ENCODE results near the gene RASL10A.

Gene RASL10A

DNA sequence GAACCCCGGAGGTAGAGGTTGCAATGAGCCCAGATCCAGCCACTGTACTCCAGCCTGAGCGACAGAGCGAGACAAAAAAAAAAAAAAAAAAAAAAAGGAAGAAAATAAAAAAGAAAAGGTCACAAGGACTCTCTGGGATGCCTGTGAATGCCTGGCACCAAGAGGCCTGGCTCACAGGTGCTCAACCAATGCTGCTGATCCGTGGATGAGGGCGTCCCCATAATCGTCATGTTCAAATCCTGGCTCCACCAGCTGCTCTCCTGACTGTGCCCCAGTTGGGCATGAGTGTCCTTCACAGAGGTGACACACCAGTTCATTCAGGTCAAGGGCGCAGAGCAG is 9.7 kb downstream of the RASL10A start:
- no peak for DNase-seq (ENCODE audit: low spot score)

- no peak for DNase-seq (ENCODE audit: low spot score)
Measured at GRCh38 chr22:29302681-29303465, 12.6 kb downstream of the RASL10A start.

DNA sequence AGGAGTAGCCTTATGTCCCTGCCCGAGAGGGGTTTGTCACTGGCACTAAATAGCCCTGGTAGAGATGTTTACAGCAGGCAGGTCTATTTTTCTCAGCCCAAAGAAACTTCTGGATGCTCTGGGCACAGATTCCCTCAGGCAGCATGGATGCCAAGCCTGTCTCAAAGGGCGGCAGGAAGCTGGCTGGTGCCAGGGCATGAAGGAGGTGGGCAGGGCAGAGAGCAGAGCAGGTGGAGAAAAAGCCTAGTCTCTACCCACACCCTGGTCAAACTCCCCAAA is 13.2 kb downstream of the RASL10A start:
- no peak for DNase-seq (ENCODE audit: low spot score)

DNA sequence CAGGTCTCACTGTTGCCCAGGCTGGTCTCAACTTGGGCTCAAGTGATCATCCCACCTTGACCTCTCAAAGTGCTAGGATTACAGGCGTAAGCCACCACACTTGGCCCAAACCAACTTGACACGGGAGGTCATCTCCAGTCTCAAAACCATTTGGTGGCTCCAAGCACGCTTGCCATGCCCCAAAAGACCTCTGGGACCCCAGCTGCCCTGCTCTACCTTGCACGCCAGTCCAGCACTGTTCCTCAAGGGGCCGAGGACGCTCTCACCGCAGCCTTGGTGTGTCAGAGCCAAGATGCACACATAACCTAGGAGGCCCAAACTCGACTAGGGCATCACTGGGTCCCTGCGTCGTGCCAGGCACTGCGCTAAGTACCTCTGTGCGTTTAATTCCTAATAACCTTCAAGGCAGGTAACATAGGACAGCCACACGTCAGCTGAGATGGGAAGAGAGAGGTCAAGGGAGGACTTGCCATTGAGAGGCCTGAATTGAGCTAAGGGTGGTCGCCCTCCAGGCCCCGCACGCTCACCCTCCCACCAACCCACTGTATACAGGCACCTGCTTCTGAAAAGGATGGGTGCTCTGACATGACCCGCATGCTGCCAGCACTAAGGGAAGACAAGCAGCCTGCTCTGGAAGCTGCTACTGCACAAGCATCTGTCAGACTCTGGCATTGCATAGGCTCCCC is 13.6 kb downstream of the RASL10A start:
- no peak for DNase-seq (ENCODE audit: low spot score)

GRCh38 chr22:29300807-29301601 is 14.5 kb downstream of the RASL10A start:
- no peak for DNase-seq (ENCODE audit: low spot score)

- no peak for DNase-seq (ENCODE audit: low spot score)
Measured at GRCh38 chr22:29300467-29300806, 15.1 kb downstream of the RASL10A start.

- DNase-seq (ENCODE audit: low spot score) = no peak
Measured at GRCh38 chr22:29299136-29299900, 16.2 kb downstream of the RASL10A start.

GRCh38 chr22:29298641-29299040 is 16.9 kb downstream of the RASL10A start:
- DNase-seq (ENCODE audit: low spot score) = no peak

GRCh38 chr22:29292379-29292778 is 23.1 kb downstream of the RASL10A start:
- no peak for DNase-seq (ENCODE audit: low spot score)

- DNase-seq (ENCODE audit: low spot score) = no peak
Measured at GRCh38 chr22:29291215-29291614, 24.3 kb downstream of the RASL10A start.

DNA sequence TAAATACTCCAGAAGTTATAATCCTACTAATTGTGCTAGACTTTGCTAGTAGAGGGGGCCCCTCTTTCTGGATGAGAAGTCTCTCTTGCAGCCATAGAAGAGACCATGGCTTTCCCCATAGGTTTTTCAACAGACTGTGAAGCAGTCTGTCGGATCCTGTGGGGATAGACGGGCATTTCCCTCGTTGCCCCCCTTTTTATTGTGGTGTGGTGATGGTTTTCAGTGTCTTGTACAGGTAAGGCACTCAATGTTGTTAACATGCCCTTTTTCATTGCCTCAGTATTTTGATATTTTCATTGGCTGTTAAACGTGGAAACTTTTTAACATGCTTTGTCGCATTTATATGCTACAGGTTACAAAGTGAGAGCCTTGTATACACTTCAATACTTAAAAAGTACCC is 25.4 kb downstream of the RASL10A start:
- DNase-seq (ENCODE audit: low spot score) = no peak

DNA sequence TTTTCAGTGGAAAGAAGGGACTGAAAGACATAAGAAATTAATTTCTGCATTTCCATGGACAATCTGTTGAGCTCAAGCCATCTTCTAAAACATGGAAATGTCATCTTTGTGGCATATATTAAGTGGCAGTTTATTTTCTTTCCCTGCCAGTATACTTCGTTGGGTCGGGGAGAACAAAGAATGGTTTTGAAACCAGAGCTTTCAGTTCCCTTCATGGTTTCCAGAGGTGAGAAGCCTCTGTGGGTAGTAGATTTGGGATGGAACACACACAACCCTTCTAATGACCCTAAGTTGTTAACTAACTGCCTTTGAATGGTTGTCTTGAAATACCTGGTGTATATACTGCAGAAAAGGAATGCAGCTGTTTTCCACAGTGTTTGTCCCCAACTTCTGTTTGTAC is 26.7 kb downstream of the RASL10A start:
- DNase-seq (ENCODE audit: low spot score) = no peak

GRCh38 chr22:29284196-29284595 is 31.3 kb downstream of the RASL10A start:
- no peak for DNase-seq (ENCODE audit: low spot score)

DNA sequence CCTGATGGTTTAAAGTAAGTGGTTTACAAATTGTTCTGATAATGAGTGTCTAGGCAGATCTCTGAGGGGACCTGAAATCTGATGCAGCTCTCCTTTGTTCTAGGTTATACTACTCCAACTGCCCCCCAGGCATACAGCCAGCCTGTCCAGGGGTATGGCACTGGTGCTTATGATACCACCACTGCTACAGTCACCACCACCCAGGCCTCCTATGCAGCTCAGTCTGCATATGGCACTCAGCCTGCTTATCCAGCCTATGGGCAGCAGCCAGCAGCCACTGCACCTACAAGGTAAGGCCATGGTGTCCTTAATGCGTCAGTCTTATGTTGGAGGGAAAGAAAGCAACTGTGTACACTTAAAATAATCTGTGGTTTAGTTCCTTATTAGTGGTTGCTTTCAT is 37.6 kb downstream of the RASL10A start:
- no peak for DNase-seq (ENCODE audit: low spot score)

- DNase-seq (ENCODE audit: low spot score) = no peak
Measured at GRCh38 chr22:29275819-29276565, 39.5 kb downstream of the RASL10A start.

GRCh38 chr22:29275167-29275566 is 40.3 kb downstream of the RASL10A start:
- no peak for DNase-seq (ENCODE audit: low spot score)

DNA sequence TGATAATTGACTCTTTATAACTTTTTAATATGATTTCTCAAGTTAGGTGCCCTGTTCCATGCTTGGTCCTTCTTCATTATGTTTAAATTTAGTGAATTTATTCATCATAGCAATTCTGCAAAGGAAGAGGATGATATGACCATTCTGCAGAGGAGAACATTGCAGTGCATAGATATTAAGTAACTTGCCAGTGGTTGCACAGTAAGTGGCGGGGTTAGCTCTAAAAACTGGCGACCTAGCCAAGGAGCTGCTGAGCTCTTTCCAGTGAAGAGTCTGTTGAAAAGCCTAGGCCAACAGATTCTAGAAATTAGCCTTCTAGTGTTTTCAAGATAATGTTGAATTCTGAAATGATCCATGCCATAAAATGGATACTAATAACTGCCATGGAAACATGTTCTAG is 42.9 kb downstream of the RASL10A start:
- no peak for DNase-seq (ENCODE audit: low spot score)

- no peak for DNase-seq (ENCODE audit: low spot score)
Measured at GRCh38 chr22:29270475-29271271, 44.8 kb downstream of the RASL10A start.

- DNase-seq (ENCODE audit: low spot score) = no peak
Measured at GRCh38 chr22:29269731-29270474, 45.6 kb downstream of the RASL10A start.

DNA sequence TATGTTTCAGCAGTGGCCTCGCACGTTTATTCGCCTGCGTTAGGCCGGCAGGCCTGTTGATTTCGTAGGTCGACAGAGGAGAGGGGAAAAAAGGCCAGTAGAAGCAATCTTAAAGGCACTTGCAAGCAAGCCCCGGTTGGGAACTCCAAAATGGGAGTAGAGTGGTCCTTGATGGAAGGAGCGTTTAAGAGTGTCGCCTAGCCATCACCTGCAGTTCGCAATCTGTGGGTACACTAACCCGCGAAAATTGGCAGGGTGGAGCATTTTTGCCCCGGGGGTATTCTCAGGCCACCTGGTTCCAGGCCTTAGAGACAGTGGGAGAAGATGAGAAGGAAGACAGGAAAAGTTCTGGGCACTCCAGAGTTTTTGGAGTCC is 46.3 kb downstream of the RASL10A start:
- DNase-seq (ENCODE audit: low spot score) = no peak
